UCSD-AML1 (cell line): ENCODE results near the gene PRDM1.

Experiments used
- DNase-seq: peaks from one replicate; lab custom pipeline; 2025; ENCODE audit not compliant: unreplicated experiment; lab: John Stamatoyannopoulos, UW

The PRDM1 gene

DNA sequence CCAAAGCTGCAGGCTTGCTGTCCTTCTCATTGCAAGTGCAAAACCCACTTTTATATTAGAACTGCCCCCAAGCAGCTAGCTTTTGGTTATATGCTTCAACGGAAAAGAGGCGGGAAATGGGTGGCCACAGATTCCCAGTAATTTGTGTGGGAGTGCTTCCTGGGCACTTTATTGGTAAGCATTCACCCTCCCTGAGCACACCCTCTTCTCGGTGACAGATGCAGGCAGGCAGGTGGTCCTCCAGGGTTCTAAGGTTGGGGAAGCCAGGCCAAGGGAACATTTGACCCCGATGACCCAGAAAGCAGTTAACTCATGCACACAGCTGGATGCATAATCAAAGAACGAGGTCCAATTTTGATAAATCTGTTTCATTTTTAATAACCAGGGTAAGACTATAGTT lies 29.1 kb downstream of the PRDM1 start:
- no peak for DNase-seq

DNA sequence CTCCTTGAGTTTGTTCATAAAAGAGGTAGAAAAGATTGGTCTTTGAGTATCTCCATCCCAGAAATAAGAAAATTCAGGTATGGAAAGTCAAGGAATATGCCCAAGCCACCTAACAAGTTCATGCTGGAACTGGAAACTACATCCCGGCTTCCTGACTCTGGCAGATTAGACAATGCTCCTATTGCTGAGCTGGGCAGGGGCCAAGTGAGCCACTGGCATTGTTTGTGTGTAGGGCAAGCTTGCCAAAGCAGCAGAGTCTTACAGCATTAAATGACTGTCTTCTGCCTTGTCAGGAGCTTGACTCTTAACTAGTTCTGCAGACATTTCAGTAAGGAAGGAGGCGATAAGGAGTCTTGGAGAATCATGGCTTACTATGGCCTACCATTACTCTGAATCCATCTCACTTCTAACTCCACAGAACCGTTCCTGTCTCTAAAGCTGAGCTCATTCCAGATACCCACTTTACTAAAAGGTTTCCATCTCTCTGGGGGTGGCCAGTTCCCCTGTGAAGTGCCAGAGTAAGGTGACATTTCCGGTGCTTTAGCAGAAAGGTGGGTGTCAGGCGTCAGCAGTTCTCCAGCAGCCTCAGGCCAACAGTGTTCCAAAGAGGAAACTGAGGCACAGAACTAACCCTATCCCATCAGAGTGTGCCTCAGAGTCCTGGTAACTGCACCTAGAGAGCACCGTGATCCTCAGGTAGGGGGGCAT lies 30.1 kb downstream of the PRDM1 start:
- no peak for DNase-seq

- peak; percentile 60 for DNase-seq
These were observed 31.4 kb downstream of the PRDM1 start for GRCh38 chr6:106117579-106117978.

GRCh38 chr6:106118835-106119431 lies 32.8 kb downstream of the PRDM1 start:
- no peak for DNase-seq

DNA sequence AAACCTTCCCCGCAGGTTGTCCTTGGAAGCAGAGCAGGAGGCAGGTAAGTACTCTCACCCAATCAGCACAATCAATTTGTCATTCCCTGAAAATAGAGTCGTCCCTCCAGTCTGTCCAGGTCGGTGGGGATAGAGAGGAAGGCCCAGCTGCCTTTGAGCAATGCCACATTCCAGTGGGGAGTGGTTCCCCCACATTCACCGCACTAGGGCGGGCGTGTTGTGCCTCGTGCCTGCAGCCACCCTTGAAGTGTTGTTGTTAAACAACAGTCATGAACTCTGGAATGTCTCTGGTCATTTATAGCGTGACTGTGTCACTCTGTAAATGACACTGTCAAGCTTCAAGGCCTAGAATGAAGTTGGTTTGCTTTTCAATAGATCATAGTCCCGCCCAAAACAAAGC lies 33.4 kb downstream of the PRDM1 start:
- no peak for DNase-seq

DNA sequence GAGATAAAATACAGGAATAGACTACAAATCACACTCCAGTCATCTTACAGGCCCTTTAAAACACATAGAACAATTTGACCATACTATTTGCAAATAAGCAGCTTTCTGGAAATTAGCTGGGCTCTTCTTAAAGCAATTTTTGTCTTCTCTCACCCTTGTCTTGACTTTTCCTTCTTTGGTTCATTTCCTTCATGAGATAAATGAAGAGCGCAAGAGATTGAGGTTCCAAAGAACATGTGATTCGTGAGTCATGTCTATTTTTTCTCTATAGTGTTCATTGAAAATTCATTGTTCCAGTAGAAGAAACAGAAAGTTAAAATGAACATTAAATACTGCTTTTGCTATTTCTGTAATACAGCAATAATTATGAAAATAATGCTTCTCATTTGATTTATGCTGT lies 33.9 kb downstream of the PRDM1 start:
- DNase-seq: no peak

DNA sequence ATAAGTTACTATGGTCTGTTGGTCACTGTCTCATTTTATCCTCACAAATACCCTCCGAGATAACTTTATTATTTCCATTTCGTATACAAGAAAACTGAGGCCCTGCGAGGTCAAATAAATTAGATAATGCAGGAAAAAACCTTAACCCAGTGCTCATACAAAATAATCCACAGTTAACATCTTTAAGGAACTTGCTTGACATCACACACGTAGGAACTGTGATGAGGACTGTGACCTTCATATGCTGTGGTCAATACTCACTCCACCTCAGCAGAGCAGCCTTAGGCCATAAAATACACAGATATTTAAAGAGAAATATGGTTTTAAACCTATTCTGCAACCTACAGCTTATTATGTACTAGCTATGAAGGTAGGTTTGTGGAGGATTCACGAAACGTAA lies 34.3 kb downstream of the PRDM1 start:
- DNase-seq: no peak

GRCh38 chr6:106122306-106122918 lies 36.3 kb downstream of the PRDM1 start:
- DNase-seq: no peak

- no peak for DNase-seq
These were observed 37.0 kb downstream of the PRDM1 start for GRCh38 chr6:106122938-106123656.

- DNase-seq: no peak
These were observed 37.9 kb downstream of the PRDM1 start for GRCh38 chr6:106124015-106124414.

GRCh38 chr6:106124437-106125430 lies 38.6 kb downstream of the PRDM1 start:
- DNase-seq: no peak

DNA sequence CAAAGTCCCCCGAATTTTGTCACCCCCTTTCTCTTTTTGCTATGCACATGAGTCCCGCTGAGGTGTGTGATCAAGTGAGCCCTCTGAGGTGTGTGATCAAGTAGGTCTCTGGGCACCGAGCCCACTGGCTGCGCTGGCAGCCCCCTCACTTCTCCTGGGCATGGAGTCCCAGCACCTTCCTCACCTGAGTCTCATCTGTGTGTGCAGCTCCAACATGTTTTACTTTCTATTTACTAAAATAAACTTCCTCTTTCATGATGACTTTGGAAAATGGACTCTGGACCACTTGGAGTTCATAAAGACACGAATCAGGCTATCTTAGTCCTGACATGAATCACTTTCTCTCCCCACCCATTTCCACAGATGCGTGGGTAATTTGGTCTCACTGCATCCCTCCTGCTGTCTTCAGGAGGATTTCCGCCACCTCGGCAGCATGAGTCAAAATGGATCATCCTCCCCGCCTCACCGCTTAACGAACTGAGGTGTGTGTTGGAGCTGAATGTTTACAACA lies 39.8 kb downstream of the PRDM1 start:
- no peak for DNase-seq

- DNase-seq: no peak
These were observed 40.3 kb downstream of the PRDM1 start for GRCh38 chr6:106126482-106126881.

GRCh38 chr6:106128981-106129781 lies 43.0 kb downstream of the PRDM1 start:
- no peak for DNase-seq

GRCh38 chr6:106132153-106132698 lies 46.1 kb downstream of the PRDM1 start:
- DNase-seq: no peak

DNA sequence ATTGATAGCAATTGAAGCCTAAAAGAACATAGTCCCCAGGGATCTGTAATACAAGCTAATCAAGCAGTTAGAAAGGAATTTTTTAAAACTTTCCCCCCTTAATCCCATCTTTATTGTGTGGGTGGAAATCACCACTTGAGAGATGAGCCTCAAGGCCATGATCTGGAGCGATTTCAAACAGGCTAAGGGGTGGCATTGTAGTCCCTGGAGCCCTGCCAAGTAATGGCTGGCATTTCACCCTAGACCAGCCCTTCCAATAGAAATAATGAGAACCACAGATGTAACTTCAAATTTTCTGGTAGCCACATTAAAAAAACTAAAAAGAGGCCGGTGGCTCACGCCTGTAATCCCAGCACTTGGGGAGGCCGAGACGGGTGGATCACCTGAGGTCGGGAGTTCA lies 46.9 kb downstream of the PRDM1 start:
- DNase-seq: no peak

GRCh38 chr6:106134087-106134770 lies 48.1 kb downstream of the PRDM1 start:
- DNase-seq: no peak

DNA sequence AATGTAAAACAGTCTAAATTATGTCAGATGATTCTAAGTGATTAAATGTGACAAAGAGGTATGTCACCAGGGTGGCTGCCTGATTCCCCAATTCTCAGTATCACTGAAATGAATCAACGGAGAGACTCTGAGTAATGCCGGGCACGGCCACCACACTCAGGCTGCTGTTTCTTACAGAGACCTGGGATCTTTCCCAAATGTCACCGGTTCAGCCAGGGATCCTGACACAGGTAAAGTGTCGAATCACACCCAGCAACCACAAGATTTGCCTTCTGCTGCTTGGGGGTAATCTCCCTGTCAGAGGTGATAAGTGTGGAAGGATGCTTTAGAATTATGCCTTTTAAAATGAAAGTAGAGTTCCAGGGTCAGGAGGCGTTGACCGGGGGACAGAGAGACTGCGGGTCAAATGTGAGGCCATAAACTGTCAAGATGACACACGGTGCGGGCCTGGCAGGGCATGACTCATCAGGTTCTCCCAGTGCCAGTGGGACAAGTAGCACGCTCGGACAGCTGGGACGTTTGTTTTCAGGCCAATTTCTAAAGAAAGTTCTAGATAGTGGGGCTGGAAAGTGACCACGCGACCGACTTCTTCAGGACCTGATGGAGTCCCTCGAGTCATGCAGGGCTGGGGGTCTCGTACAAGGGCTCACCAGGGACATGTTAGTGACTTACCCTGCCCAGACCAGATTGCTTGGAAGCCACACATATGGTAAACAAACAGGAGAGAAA lies 48.9 kb downstream of the PRDM1 start:
- DNase-seq: no peak
